IMR-90 (cell line): Measurements from ENCODE around the gene CA12. TPM values are rescaled to one million over a fixed set of nuclear protein-coding genes. Genes with fewer than 3 reads are reported as not detected.
A peak's percentile ranks its signal among the peaks of the same experiment; 100 is the strongest.

ENCODE experiments used
- ATAC-seq: fragments of 200-7000 bp; cut with Tn5 transposase; 2 replicates; pipeline ENCODE4 v1.9.1; 2020; ENCODE audit warnings: low read depth, mild to moderate bottlenecking, moderate library complexity
- BruUV-seq: library from RNA; stranded (reverse); fragments of 400-500 nt; replicated peaks from 2 replicates; lab custom pipeline; 2021; lab: Mats Ljungman, UMichigan
- CTCF ChIA-PET: fragments of 300-600 bp; formaldehyde crosslinking; extraction: SDS; loops from one replicate; lab custom pipeline; 2021; ENCODE audit warnings: antibody characterized with exemption; lab: Yijun Ruan, JAX
- POLR2A ChIA-PET: fragments of 300-600 bp; sonication (Branson Sonifier 250); formaldehyde crosslinking; loops from one replicate; lab custom pipeline; 2022; ENCODE audit warnings: antibody characterized with exemption; ENCODE audit not compliant: unreplicated experiment; lab: Charles Lee
- DNase-seq: peaks from one replicate; pipeline ENCODE4 v3.0.0; 2013
- H2AFZ ChIP-seq: replicated peaks from 2 replicates; pipeline ENCODE3; 2013; ENCODE audit warnings: low read length, mild to moderate bottlenecking; ENCODE audit not compliant: poor library complexity
- H2AK5ac ChIP-seq: 2 replicates; pipeline ENCODE4 v1.6.1; 2013; ENCODE audit warnings: low read depth, low read length, inconsistent platforms
- H2AK9ac ChIP-seq: replicated peaks from 2 replicates; pipeline ENCODE3; 2013; ENCODE audit warnings: mild to moderate bottlenecking, low read depth, low read length, moderate library complexity; ENCODE audit not compliant: poor library complexity
- H2BK120ac ChIP-seq: 2 replicates; pipeline ENCODE4 v1.6.1; 2013; ENCODE audit warnings: low read depth, low read length, inconsistent platforms
- H2BK15ac ChIP-seq: 3 replicates; pipeline ENCODE4 v1.6.1; 2013; ENCODE audit warnings: low read depth, low read length, inconsistent platforms
- H2BK20ac ChIP-seq: 2 replicates; pipeline ENCODE4 v1.6.1; 2013; ENCODE audit warnings: low read depth, mild to moderate bottlenecking, inconsistent platforms, low read length, moderate library complexity
- H2BK5ac ChIP-seq: 2 replicates; pipeline ENCODE4 v1.6.1; 2013; ENCODE audit warnings: mild to moderate bottlenecking, low read depth, low read length, inconsistent platforms; ENCODE audit not compliant: poor library complexity, severe bottlenecking
- H3K14ac ChIP-seq: replicated peaks from 2 replicates; pipeline ENCODE4 v1.6.1; 2013; ENCODE audit warnings: low read depth, low read length, inconsistent platforms
- H3K18ac ChIP-seq: 2 replicates; pipeline ENCODE4 v1.6.1; 2013; ENCODE audit warnings: low read depth, low read length, control low read depth
- H3K23ac ChIP-seq: 2 replicates; pipeline ENCODE4 v1.6.1; 2013; ENCODE audit warnings: low read depth, low read length, inconsistent platforms
- H3K27ac ChIP-seq: 2 replicates; pipeline ENCODE4 v1.5.1; 2013; ENCODE audit warnings: mild to moderate bottlenecking, control low read depth, low read length; ENCODE audit not compliant: insufficient read depth
- H3K27me3 ChIP-seq: 2 replicates; pipeline ENCODE4 v1.6.1; 2013; ENCODE audit warnings: low read length; ENCODE audit not compliant: control insufficient read depth, insufficient read depth
- H3K36me3 ChIP-seq: 2 replicates; pipeline ENCODE4 v1.6.1; 2013; ENCODE audit warnings: low read length, mixed read lengths; ENCODE audit not compliant: control insufficient read depth, insufficient read depth
- H3K4ac ChIP-seq: 2 replicates; pipeline ENCODE4 v1.6.1; 2013; ENCODE audit warnings: low read depth, low read length, inconsistent platforms
- H3K4me1 ChIP-seq: 2 replicates; pipeline ENCODE4 v1.6.1; 2013; ENCODE audit warnings: low read length, mixed read lengths; ENCODE audit not compliant: control insufficient read depth, insufficient read depth
- H3K4me2 ChIP-seq: 2 replicates; pipeline ENCODE4 v1.6.1; 2013; ENCODE audit warnings: low read depth, mild to moderate bottlenecking, control low read depth, low read length, moderate library complexity
- H3K4me3 ChIP-seq: 2 replicates; pipeline ENCODE4 v1.5.1; 2013; ENCODE audit warnings: low read depth, mild to moderate bottlenecking, control low read depth, low read length, moderate library complexity; ENCODE audit not compliant: insufficient read depth
- H3K56ac ChIP-seq: 2 replicates; pipeline ENCODE4 v1.6.1; 2013; ENCODE audit warnings: low read length, inconsistent platforms; ENCODE audit not compliant: insufficient read depth; ENCODE audit errors: extremely low read depth
- H3K79me1 ChIP-seq, 2 experiments: 2 replicates each; pipeline ENCODE4 v1.6.1; 2013; ENCODE audit warnings: low read length in 2 of 2, inconsistent platforms in 1 of 2, low read depth in 1 of 2
- H3K9ac ChIP-seq: 2 replicates; pipeline ENCODE4 v1.6.1; 2013; ENCODE audit warnings: low read depth, low read length, control low read depth
- H3K9me1 ChIP-seq: 2 replicates; pipeline ENCODE4 v1.6.1; 2013; ENCODE audit warnings: low read length, inconsistent platforms; ENCODE audit not compliant: insufficient read depth
- H3K9me3 ChIP-seq: 2 replicates; pipeline ENCODE4 v1.6.1; 2013; ENCODE audit warnings: low read length; ENCODE audit not compliant: control insufficient read depth, insufficient read depth
- H4K20me1 ChIP-seq: 2 replicates; pipeline ENCODE4 v1.6.1; 2013; ENCODE audit warnings: low read length, inconsistent platforms; ENCODE audit not compliant: insufficient read depth
- H4K5ac ChIP-seq: 2 replicates; pipeline ENCODE4 v1.6.1; 2013; ENCODE audit warnings: mild to moderate bottlenecking, low read depth, low read length, control low read depth
- H4K8ac ChIP-seq, 2 experiments: 2 replicates each; pipeline ENCODE4 v1.6.1; 2013; ENCODE audit warnings: low read depth in 2 of 2, low read length in 2 of 2, control low read depth in 1 of 2, inconsistent platforms in 1 of 2
- H4K91ac ChIP-seq: 2 replicates; pipeline ENCODE4 v1.6.1; 2013; ENCODE audit warnings: low read depth, low read length, inconsistent platforms; ENCODE audit not compliant: insufficient read depth
- BHLHE40 ChIP-seq: fragments of 150-350 bp; IDR thresholded peaks from 2 replicates; pipeline ENCODE4 v1.6.1; 2016; ENCODE audit warnings: mild to moderate bottlenecking, low read depth, low read length
- CEBPB ChIP-seq: IDR thresholded peaks from 2 replicates; pipeline ENCODE4 v1.6.1; 2012; ENCODE audit warnings: low read depth, low read length, improper control_type of control experiment
- CHD1 ChIP-seq: IDR thresholded peaks from 2 replicates; pipeline ENCODE4 v1.6.1; 2012; ENCODE audit warnings: low read depth, low read length, improper control_type of control experiment
- CTCF ChIP-seq: conservative IDR thresholded peaks from 2 replicates; pipeline ENCODE4 v1.5.1; 2012; ENCODE audit warnings: mild to moderate bottlenecking, low read depth, low read length, improper control_type of control experiment
- FOS ChIP-seq: fragments of 150-350 bp; IDR thresholded peaks from 2 replicates; pipeline ENCODE4 v1.6.1; 2016; ENCODE audit warnings: low read depth, low read length
- MAZ ChIP-seq: IDR thresholded peaks from 2 replicates; pipeline ENCODE4 v1.6.1; 2012; ENCODE audit warnings: low read depth, mild to moderate bottlenecking, low read length, improper control_type of control experiment, moderate library complexity, borderline replicate concordance
- MXI1 ChIP-seq: IDR thresholded peaks from 2 replicates; pipeline ENCODE4 v1.6.1; 2012; ENCODE audit warnings: low read depth, mild to moderate bottlenecking, low read length, moderate library complexity, borderline replicate concordance
- NFE2L2 ChIP-seq: fragments of 150-350 bp; IDR thresholded peaks from 2 replicates; pipeline ENCODE4 v1.6.1; 2016; ENCODE audit warnings: low read depth, mild to moderate bottlenecking, low read length
- POLR2A ChIP-seq: IDR thresholded peaks from 2 replicates; pipeline ENCODE4 v1.6.1; 2012; ENCODE audit warnings: mild to moderate bottlenecking, low read depth, low read length
- RAD21 ChIP-seq: IDR thresholded peaks from 2 replicates; pipeline ENCODE4 v1.6.1; 2012; ENCODE audit warnings: low read length, improper control_type of control experiment
- RFX5 ChIP-seq: IDR thresholded peaks from 2 replicates; pipeline ENCODE4 v1.8.0; 2012; ENCODE audit warnings: low read depth, mild to moderate bottlenecking, low read length, moderate library complexity
- SMC3 ChIP-seq: fragments of 150-350 bp; IDR thresholded peaks from 2 replicates; pipeline ENCODE4 v1.6.1; 2016; ENCODE audit warnings: low read depth, mild to moderate bottlenecking, antibody characterized with exemption, low read length, moderate library complexity
- WGBS, 2 experiments: methylation state at CpG; one replicate each; pipeline versions ENCODE4 v1.1.5 to v1.1.7; 2013; ENCODE audit warnings: missing lambda C conversion rate in 2 of 2; ENCODE audit not compliant: insufficient read length in 1 of 2; ENCODE audit errors: extremely low coverage in 2 of 2; 5-methylcytosine and 5-hydroxymethylcytosine counted together
- dilution Hi-C: fragments of 300-500 bp; cut with HindIII; formaldehyde crosslinking; loops from one replicate; pipeline ENCODE4 v1.14.3; 2018; ENCODE audit warnings: low sequenced_read_pairs; ENCODE audit not compliant: unreplicated experiment
- in situ Hi-C: fragments of 300-500 bp; cut with MboI; formaldehyde crosslinking; loops from 3 replicates; pipeline ENCODE4 v1.14.3; 2019; ENCODE audit warnings: low sequenced_read_pairs, inconsistent platforms, mixed read lengths
- intact Hi-C: fragments of 100-400 bp; cut with micrococcal nuclease; formaldehyde crosslinking; loops from 2 replicates; pipeline ENCODE4 v1.10.0; 2022
- polyA plus RNA-seq, 3 experiments: library from polyadenylated mRNA; depleted of rRNA; stranded (reverse); fragments of >200 nt; gene quantifications; 2 replicates each; pipeline ENCODE4 v1.2.3, GENCODE V29; 2012; ENCODE audit warnings: low replicate concordance in 1 of 3
- total RNA-seq: library from RNA; depleted of rRNA; stranded (reverse); fragments of >200 nt; gene quantifications from 2 replicates; pipeline ENCODE4 v1.2.3, GENCODE V29; 2012
- TF ChIP-seq, protein P1 (sequence below): fragments of 150-350 bp; IDR thresholded peaks from 2 replicates; pipeline ENCODE4 v1.6.1; 2016; ENCODE audit warnings: low read depth, mild to moderate bottlenecking, low read length, moderate library complexity, borderline replicate concordance
- TF ChIP-seq, protein P2 (sequence below): fragments of 150-350 bp; IDR thresholded peaks from 2 replicates; pipeline ENCODE4 v1.6.1; 2017; ENCODE audit warnings: mild to moderate bottlenecking, antibody characterized with exemption, low read length, low read depth

The CA12 gene
- total and polyA plus RNA-seq, 2 of the 4 experiments (the other 2 are of a cell fraction), result 33.7 to 52.6 TPM

GRCh38 chr15:63292241-63292640, 89.4 kb downstream of the CA12 start:
- Histone ChIP-seq H4K91ac (no peak overlapping the region), H2BK5ac (peak overlapping the region; percentile 95), H3K23ac (no peak overlapping the region), H3K9ac (no peak overlapping the region), H4K20me1 (no peaks in the 10 kb centered on the region), H3K14ac (no peak overlapping the region), H3K4me2 (no peak overlapping the region), H3K4ac (peak overlapping the region; percentile 3), H2AK9ac (no peak overlapping the region), H3K27me3 (no peaks in the 10 kb centered on the region), H3K36me3 (peaks cover 11% of the 10 kb centered on the region), H2BK120ac (no peak overlapping the region; the same call in 1 of the 2 replicates), H3K9me3 (no peaks in the 10 kb centered on the region), H4K8ac (peak overlapping the region in 1 of 2 experiments; percentile 51; a peak in 1 of 4 replicates), H4K5ac (peak overlapping the region; percentile 39; the same call in 1 of the 2 replicates), H2AFZ (no peak overlapping the region), H2BK15ac (no peak overlapping the region), H3K56ac (no peak overlapping the region), H2BK20ac (no peak overlapping the region), H3K18ac (no peak overlapping the region), H3K27ac (no peak overlapping the region), H3K79me1 (peaks cover 5 to 28% of the 10 kb centered on the region in 2 experiments; a peak in 2 of 4 replicates), H2AK5ac (no peak overlapping the region; the same call in 1 of the 2 replicates), H3K9me1 (peaks cover 13% of the 10 kb centered on the region), H3K4me3 (no peak overlapping the region), H3K4me1 (peaks cover 2% of the 10 kb centered on the region; the same call in 1 of the 2 replicates)
- WGBS, 2 experiments, result no CpG with 5 or more reads among the region's 3 CpGs
- DNase-seq (no peak), ATAC-seq (no peak)
- dilution Hi-C loops (no loop called here), in situ Hi-C loops (loop anchor here (25.0 kb wide), 1 partner anchor 770 kb away; no protein-coding TSS in a partner anchor), intact Hi-C loops (loop anchor here (10.0 kb wide), 1 partner anchor 783 kb away; no protein-coding TSS in a partner anchor)
- no TSS peak for BruUV-seq
- CTCF ChIA-PET, result no interaction called here
- POLR2A ChIA-PET, result no interaction called here
- no peak for TF ChIP-seq BHLHE40
- no peak for TF ChIP-seq POLR2A
- TF ChIP-seq CTCF, result no peak
- TF ChIP-seq MAZ, result no peak
- no peak for TF ChIP-seq CHD1
- TF ChIP-seq FOS, result no peak
- TF ChIP-seq RAD21, result no peak
- no peak for TF ChIP-seq SMC3
- TF ChIP-seq, protein P1, sequence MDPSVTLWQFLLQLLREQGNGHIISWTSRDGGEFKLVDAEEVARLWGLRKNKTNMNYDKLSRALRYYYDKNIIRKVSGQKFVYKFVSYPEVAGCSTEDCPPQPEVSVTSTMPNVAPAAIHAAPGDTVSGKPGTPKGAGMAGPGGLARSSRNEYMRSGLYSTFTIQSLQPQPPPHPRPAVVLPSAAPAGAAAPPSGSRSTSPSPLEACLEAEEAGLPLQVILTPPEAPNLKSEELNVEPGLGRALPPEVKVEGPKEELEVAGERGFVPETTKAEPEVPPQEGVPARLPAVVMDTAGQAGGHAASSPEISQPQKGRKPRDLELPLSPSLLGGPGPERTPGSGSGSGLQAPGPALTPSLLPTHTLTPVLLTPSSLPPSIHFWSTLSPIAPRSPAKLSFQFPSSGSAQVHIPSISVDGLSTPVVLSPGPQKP, result no peak
- no peak for TF ChIP-seq CEBPB
- no peak for TF ChIP-seq NFE2L2
- TF ChIP-seq MXI1, result no peak
- TF ChIP-seq RFX5, result no peak
- TF ChIP-seq, protein P2, sequence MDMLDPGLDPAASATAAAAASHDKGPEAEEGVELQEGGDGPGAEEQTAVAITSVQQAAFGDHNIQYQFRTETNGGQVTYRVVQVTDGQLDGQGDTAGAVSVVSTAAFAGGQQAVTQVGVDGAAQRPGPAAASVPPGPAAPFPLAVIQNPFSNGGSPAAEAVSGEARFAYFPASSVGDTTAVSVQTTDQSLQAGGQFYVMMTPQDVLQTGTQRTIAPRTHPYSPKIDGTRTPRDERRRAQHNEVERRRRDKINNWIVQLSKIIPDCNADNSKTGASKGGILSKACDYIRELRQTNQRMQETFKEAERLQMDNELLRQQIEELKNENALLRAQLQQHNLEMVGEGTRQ, result no peak
